Endometrial microvascular endothelial cells (primary cell): ENCODE measurements around the gene HOXB5. TPM values are rescaled to one million over a fixed set of nuclear protein-coding genes. Genes with fewer than 3 reads are reported as not detected.

Experiments used
- in situ Hi-C: cut with HindIII; loops from 2 replicates; pipeline ENCODE4 v1.10.0; 2017; ENCODE audit warnings: low sequenced_read_pairs, low pct_unique_long_range_greater_than_20kb; ENCODE audit errors: inconsistent ontology term
- total RNA-seq: library from RNA; depleted of rRNA; stranded (reverse); fragments of >200 nt; gene quantifications from one replicate; pipeline ENCODE4 v1.2.3, GENCODE V29; 2015; ENCODE audit errors: inconsistent ontology term

Gene HOXB5
- total RNA-seq, 1 donor from 2014 or later, result 1.2 TPM

GRCh38 chr17:48606892-48607614 lies 13.5 kb upstream of the HOXB5 start:
- in situ Hi-C loops, result no loop called here

- in situ Hi-C loops, result no loop called here
These were observed 12.7 kb upstream of the HOXB5 start for GRCh38 chr17:48605991-48606891.

GRCh38 chr17:48605409-48605919 lies 11.9 kb upstream of the HOXB5 start:
- in situ Hi-C loops, result no loop called here

GRCh38 chr17:48604770-48605329 lies 11.3 kb upstream of the HOXB5 start, which contains the start of gene HOXB6:
Gene HOXB6, minus strand, starts transcription at chr17:48604986. Its CDS starts 6,836 bp downstream, at chr17:48598150.
- in situ Hi-C loops, result no loop called here

- in situ Hi-C loops, result no loop called here
These were observed 10.6 kb upstream of the HOXB5 start for GRCh38 chr17:48603959-48604769.

- in situ Hi-C loops, result no loop called here
These were observed 8.2 kb upstream of the HOXB5 start for GRCh38 chr17:48601539-48602425.

GRCh38 chr17:48601207-48601538 lies 7.6 kb upstream of the HOXB5 start:
- in situ Hi-C loops, result no loop called here

- in situ Hi-C loops, result no loop called here
These were observed 6.9 kb upstream of the HOXB5 start for GRCh38 chr17:48600244-48601098.

- in situ Hi-C loops, result no loop called here
These were observed 5.8 kb upstream of the HOXB5 start for GRCh38 chr17:48599354-48599753.

GRCh38 chr17:48598736-48599135 lies 5.2 kb upstream of the HOXB5 start:
- in situ Hi-C loops, result no loop called here

GRCh38 chr17:48597778-48598631 lies 4.4 kb upstream of the HOXB5 start:
- in situ Hi-C loops, result no loop called here

- in situ Hi-C loops, result no loop called here
These were observed 3.9 kb upstream of the HOXB5 start for GRCh38 chr17:48597528-48597777.

- in situ Hi-C loops, result no loop called here
These were observed 3.4 kb upstream of the HOXB5 start for GRCh38 chr17:48596735-48597527.

GRCh38 chr17:48596000-48596734 lies 2.6 kb upstream of the HOXB5 start:
- in situ Hi-C loops, result no loop called here
